Measurements from ENCODE around the gene AGAP3.

Gene AGAP3

DNA sequence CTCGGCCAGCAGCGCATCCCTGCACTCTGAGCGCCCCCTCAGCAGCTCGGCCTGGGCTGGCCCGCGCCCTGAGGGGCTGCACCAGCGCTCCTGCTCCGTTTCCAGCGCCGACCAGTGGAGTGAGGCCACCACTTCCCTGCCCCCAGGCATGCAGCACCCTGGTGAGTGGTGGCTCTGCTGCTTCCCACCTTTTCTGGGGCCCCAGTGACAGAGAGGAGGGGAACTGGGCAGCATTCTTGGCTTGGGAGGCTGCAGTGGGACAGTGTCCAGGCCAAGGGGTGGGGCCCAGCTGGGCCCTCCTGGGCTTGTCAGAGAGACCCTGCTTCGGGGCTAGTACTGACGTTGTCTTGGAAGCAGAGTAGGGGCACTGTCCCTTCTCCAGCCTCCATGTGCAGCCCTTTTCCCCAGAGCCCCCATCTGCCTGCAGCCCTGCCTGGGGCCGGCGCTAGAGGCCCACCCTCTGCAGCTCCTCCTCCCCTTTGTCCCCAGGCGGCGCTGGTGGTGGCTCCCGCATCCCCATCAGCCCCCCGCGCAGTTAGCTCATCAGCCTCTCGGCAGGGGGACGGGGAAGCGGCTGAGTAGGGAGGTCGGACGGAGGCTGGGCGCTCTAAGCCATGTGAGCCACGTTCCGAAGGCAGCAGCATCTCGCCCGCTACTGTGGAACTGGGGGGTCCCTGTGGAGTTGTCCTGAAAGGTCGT, 52.0 kb downstream of the AGAP3 start:
- DNase-seq = no peak

DNA sequence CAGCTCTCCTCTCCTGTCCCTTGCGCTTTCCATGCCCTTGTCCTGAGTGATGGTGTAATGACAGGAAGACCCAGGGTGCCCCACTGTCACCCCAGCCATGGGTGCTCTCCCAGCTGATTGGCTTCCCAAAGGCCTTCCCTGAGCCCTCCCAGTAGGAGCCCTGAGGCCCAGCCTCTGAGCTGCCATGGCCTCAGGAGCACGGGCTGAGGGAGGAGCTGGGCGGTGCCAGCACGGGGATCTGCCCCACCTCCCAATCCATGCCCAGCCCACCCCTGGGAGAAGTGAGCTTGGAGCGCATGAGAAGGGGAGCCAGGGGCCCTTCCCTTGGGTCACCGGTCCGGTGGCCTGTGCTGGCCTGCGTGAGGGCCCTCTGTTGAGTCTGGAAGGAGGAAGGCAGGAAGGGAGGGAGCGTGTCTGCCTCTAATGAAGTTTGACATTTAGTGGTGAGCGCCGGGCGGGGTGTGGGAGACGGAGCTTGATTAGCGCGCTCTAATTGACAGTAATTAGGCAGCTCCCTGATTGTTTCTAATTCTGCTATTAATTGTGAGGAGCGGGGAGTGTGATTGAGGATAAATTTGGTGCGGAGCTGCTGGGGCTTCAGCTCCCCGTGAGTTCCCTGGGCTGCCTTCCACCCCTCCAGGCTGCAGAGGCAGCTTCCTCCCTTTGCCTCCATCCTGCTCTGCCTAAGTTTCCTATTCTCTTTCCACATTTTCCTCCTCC, 53.0 kb downstream of the AGAP3 start:
- DNase-seq = no peak

DNA sequence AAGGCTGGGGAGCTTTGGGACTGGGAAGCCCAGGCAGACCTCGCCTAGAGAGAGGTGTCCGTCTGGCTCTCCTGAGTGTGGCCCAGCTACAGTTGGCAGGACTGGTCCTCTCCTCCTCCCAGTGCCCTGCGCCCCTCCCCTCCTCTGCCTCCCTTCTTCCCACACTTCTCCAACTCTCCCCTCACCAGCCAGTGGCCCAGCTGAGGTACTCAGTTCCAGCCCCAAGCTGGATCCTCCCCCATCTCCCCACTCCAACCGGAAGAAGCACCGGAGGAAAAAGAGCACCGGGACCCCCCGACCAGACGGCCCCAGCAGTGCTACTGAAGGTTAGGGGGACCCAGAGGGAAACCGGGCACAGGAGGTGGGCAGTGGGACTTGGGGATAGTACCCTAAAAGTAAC, 53.5 kb downstream of the AGAP3 start:
- DNase-seq = no peak

DNA sequence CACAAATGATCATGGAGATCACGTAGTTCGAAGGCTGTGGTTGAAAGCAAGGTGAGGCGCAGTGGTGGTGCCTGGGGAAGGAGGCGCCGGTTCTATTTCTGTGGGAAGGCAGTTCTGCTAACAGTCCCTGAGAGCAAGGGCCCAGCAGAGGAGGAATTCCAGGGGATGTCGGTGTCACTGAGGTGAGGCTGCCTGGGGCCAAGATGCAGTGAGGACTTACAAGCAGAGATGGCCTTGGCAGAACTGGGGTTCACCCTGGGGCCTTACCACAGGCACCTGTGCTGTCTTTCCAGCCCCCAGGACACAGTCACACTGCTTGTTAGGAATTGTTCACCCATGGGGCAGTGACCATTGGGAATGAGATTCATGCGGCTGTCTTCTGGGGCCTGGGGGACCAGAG, 54.6 kb downstream of the AGAP3 start:
- no peak for DNase-seq

DNA sequence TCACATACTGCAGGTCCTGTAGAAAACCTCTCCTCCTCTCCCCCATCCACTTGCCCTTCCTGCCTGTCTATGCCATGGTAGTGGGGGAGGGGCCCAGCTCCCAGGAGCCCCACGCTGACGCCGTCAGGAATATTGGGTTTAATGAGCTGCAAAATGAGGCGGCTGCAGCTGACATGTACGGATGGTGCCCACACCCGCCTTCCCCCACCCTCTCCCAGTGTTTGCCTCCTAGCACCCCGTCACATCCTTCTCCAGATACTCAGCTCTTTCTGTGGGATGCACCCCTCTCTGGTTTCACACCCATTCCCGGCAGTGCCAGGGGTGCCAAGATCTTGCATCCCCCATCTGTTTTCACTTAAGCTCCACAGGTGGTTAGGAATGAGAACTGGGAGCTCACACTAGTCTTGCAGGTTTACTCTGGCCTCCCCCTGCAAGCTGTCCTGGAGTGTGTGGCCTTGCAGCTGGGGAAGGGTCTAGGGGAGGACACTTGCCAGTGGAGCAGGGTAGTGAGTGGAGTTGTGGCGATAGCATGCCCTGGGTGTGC, 55.1 kb downstream of the AGAP3 start:
- no peak for DNase-seq

DNA sequence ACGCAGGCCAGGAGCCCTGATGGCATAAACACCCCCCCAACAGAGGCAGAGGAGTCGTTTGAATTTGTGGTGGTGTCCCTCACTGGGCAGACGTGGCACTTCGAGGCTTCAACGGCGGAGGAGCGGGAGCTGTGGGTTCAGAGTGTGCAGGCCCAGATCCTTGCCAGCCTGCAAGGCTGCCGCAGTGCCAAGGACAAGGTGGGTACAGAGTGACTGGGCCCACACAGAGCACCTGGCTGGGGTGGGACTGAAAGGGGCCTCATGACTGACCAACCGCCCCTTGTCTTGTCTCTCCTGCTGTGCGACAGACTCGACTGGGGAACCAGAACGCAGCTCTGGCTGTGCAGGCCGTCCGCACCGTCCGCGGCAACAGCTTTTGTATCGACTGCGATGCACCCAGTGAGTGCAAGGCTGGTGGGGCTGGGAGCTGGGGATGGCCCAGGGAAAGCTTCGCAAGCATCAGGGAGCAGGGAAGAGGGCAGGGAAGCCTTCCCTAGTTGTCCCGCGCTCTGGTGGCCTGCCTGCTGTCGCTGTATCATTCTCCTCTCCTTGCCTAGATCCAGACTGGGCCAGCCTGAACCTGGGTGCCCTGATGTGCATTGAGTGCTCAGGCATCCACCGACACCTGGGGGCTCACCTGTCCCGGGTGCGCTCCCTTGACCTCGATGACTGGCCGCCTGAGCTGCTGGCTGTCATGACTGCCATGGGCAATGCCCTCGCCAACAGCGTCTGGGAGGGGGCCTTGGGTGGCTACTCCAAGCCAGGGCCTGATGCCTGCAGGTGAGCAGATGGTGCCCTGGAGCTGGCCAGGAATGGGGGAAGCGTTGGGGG, 55.8 kb downstream of the AGAP3 start:
- DNase-seq = no peak

DNA sequence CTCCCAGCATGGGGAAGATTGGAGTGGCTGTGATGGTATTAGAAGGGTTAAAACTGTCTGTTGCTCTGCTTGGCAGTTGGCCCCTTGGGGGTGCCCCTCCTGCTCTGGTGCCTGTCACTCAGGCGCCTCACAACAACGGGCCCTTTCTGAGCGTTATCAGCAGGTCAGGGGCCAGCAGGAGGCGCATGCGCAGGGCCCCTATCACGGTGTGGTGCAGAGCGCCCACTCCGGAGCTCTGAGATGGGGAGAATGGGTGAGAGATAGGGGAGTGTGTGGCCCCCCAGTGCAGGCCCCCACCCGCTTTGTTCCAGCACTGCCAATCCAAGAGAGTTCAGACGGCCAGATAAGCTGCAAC, 56.4 kb downstream of the AGAP3 start:
- DNase-seq = no peak

DNA sequence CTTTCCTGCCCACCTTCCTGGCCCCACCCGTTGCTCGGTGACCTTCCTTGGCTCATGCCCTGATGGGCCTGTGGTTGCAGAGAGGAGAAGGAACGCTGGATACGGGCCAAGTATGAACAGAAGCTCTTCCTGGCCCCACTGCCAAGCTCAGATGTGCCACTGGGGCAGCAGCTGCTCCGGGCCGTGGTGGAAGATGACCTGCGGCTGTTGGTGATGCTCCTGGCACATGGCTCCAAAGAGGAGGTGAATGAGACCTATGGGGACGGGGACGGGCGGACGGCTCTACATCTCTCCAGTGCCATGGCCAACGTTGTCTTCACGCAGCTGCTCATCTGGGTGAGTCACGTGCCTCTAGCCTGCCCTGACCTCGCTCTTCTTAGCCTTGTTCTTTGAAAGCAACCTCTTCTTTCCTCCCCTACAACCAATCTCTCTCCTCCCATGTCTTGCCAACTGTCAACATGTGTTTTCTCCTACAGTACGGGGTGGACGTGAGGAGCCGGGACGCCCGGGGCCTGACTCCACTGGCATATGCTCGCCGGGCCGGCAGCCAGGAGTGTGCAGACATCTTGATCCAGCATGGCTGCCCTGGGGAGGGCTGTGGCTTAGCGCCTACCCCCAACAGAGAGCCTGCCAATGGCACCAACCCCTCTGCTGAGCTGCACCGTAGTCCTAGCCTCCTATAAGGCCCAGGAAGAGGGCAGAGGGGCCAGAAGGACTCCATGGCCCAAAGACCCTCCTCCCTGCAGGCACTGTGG, 57.2 kb downstream of the AGAP3 start:
- DNase-seq = no peak

DNA sequence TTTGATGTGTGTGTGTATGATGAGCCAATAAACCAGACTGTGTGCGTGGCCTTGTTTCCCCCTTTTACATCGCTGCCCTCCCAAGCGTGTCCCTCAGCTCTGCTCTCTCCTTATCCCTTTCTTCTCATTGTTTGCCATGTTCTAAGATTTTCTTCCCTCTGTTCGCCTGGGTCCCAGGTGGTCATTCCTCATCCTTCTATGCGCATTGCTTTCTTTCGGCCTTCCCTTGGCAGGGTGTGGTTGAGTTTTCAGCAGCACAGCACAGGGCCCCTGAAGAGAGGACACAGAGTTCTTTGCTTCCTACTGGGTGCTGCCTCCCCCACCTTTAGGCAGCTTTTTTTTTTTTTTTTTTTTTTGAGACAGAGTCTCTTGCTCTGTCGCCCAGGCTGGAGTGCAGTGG, 58.1 kb downstream of the AGAP3 start:
- no peak for DNase-seq

DNA sequence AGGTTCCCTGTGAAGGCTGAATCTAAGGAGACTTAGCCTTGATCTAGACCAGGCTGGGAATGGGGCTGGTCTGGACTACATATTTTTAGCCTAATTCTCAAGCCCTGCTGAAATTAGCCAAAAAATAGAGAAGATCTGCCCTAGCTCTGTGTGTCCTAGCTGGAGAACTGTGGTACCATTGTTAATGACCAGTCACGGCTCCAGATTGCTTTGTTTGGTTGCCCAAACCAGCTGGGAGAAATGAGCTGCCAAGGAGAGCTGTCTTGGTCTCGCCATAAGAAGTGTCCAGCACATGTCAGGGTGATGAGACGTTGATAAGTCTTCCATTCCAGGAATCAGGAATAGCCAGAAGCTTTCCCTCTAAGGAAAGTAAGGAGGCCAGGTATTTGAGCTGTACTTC, 60.5 kb downstream of the AGAP3 start:
- DNase-seq = no peak

DNA sequence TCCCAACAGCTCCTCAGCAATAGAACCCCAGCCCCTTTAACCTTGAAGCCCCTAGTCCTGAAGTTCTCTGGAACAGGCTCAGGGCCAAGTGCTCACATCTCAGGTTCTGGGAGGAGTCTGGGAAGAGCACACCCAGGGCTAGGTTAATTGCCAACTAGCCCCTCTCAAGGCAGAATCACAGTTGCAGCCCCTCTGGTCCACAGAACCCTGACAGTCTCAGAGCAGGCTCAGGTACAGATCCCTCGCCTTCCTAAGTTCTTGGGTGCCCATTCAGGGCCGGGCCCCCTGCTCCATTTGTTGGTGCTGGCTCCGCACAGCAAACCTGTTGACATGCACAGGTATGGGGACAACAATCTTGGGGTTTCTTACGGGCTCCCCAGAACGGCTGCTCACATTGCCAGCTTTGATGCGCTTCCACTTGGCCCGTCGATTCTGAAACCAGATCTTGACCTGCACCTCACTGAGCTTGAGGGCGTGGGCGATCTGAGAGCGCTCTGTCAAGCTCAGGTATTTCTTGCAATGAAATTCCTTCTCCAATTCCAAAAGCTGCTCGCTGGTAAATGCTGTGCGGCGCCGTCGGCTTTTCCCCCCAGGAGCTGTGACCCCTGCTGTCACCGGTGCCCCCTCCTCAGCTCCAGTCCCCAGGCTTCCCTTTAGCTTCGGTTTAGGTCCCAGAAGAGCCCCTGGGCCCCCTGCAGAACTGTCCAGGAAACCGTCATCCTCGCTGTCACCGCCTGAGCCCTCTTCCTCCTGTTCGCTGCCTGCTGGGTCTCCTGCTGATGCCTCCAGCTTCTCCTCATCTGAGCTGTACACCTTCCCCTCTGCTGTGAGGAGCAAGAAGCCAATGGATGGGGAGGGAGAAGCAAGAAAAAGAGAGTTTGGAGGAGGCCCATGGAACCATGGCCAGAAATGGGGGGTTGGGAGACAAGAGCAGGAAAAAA, 62.3 kb downstream of the AGAP3 start:
- no peak for DNase-seq

DNA sequence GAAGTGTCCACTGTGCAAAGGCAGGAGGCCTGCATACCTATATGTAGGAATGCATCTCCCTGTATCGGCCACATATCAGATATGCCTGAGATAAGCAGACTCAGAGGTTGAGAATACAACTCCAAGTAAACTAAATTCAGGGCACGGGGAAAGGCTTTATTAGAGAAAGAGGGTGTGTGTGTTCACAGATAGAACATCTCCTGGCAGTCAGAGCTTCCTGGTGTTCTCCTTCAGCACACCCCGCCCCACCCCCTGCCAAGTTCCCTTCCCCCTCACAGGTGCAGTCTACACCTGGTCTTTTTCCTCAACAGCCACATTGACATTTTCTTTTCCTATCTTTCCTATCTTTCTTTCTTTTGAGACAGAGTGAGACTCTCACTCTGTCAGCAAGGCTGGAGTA, 64.1 kb downstream of the AGAP3 start:
- DNase-seq = no peak

DNA sequence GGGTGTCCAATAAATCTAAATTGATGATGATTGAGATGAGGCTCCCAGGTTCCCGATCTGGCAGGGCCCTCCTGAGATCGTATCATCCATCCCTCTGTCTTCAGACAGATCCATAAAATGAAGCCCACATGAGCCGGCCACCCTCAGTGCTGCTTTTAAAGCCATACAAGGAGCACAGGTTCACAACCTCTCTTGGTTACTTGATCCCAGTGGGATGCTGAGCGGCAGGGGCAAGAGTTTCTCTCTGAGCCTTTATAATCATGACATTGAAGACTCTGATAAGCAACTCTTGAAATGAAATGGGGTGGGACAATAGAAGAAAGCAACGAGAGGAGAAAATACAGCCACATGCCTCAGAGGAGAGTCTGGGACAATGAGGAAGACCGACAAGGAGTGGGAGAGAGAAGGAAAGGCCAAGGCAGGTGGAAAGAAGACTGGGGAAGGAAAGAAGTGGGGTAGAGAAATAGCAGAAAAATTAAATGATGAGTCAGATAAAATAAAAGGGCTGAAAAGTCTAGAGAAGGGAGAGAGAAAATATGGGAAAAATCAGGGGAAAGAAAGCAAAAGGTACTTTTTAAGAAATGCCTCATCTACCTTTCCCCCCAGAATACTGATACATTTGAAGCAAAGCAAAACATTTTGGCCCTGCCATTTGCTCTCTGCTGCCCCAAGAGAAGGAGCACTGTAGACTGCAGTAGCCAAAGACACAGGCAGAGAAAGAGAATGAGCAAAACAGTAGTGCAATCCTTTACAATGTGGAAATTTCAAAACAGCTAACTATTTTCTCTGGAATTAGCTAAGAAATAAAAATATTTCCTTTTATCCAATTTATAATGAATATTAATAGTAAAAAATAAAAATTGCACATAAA, 66.6 kb downstream of the AGAP3 start:
- DNase-seq = no peak

DNA sequence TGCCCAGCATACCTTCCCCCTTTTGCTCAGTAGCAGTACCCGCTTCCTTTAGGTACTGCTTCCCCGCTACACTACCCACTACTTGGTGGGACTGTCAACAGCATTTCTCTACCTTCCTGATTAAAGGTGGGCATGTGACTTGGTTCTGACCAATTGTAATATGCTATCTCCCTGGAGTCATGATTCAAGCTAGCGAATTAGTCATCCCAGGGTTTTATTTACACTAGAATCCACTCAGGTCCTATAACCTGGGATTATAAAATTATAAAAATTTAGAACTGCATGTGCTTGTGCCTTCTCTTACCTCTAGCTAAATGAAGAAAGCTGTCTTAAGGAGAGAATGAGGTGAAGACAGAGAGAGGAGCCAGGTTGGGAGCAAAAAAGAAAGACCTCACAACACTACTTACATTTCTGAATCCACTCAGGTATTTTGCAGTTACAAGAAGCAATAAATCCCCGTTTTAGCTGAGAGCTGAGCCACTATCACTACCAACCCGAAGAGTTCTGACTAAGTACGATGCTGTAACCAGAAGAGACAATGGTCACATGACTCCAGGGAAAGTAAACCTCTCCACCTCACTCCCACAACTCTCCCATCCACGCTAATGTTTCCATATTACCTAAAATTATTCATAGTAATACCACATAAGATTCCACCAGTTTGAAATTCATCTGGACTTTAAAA, 71.5 kb downstream of the AGAP3 start:
- DNase-seq = no peak

DNA sequence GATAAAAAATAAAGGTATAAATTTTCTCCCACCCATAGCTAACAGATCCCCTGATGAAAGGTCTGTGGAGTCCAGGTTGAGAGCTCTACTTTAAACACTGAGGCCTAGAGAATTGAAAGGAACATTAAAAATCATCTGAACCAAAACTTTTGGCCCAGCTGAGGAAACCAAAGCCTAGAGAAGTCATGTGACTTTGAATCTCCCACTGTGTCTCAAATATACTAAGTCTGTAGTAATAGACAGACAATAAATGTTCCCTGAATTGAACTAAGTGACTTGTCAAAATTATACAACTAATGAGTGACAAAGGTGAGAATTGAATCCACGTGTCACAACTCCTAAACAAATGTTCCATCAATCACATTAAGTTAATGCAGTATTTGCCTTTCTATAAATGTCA, 75.5 kb downstream of the AGAP3 start:
- DNase-seq = no peak

DNA sequence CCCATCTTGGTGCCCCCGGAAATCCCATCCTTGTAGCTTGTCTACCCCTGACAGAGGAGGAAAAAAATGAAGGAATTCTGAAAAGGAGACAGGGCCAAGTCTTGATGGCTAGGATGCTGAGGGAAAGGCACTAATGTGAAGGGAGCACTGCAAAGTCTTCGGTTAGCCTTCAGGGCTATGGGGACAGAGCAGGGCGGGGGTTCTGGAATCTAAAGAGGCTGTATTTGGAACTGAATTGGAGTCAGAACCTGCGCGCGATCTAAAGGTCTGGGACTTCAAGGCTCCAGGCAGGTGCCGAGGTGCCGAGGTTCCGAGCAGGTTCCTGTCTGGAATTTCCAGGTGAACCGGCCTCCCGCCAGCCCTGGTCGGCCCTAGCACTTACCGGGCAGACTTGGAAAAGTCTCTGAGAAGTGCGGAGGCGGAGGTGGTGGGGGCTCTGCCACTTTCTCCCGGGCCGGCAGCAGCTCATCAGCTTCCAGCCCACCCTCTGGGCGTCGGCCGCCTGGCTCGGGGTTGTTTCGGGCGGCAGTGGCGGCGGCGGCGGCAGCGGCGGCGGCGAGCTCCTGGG, 80.4 kb downstream of the AGAP3 start:
- DNase-seq = no peak

DNA sequence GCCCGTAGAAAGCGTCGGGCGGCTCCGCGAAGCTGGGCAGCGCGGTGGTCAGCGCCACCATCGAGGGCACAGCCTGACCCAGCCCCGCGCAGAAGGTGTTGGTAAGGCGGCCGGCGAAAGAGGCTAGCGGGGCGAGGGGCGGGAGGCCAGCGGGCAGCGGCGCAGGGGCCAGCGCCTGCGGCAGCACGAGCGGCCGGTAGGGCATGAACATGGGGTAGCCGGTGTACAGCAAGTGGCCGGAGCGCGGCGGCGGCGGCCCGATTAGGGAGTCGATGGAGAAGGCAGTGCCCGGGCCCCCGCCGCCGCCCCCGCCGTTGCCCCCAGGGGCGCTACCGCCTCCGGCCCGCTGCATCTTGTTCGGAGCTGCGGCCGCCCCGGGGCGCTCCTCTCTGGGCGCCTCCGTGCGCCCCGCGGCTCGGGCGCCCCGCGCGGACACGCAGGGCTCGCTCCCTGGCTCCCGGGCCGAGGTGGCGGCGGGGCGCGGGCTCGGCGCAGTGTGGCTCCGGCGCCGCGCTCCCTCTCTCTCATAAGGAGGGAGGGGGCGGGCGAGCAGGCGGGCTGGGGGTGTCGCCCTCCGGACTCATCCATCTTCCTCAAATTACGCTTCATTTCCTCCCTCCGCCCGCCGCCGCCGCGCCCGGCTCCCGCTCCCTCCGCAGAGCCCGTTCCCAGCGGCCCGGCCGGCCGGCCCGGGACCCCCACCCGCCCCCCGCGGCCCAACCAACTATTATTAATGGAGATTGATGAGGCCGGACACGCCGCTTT, 81.1 kb downstream of the AGAP3 start, which contains the start of gene GBX1:
Gene GBX1 (minus strand): TSS at position 498 of the 765 bp plus-strand sequence. CDS start 146 bp downstream, at position 352.
- no peak for DNase-seq

DNA sequence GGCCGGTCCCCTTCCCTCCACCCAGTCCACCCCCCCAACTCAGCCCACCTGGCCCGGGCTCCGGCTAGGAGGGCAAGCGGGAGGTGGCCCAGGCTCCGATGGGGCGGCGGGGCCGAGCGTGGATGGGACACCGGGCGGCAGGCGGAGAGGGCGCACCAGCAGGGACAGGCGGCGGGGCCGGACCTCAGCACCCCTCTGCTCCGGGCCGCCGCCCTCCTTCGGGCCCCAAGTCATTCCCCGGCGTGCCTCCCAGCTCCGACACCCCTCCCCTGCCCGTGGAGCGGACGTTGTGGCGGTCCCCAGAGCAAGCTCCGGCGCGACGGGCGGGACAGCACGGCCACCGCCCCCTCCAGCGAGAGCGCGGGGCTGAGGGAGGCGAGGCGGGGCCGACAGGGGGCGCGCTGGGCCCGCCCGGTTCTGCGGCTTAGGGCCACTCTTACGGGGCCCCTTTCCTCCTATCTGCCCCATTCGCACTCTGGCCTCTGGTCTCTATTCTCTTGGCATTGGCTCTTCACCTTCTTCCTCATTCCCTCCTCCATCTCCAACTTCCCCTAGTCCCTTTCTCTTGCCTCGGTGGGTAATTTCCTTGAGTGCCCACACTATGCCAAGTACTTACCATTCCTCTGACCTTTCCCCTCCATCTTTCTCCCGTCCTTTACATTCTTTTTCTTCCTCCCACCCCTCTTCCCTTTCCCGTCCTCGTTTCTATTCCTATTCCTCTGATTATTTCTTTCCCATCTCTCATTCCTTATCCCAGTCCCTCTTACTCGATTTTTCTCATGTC, 81.9 kb downstream of the AGAP3 start:
- no peak for DNase-seq

Measured in cortex of kidney (tissue), 1 donor.